ENCODE measurements around the gene FXYD5.
"Not testable (repeated sequence)": the region's sequence is repeated elsewhere in the genome, so short reads cannot be mapped to it uniquely, and the experiment has no call there.

The FXYD5 gene

DNA sequence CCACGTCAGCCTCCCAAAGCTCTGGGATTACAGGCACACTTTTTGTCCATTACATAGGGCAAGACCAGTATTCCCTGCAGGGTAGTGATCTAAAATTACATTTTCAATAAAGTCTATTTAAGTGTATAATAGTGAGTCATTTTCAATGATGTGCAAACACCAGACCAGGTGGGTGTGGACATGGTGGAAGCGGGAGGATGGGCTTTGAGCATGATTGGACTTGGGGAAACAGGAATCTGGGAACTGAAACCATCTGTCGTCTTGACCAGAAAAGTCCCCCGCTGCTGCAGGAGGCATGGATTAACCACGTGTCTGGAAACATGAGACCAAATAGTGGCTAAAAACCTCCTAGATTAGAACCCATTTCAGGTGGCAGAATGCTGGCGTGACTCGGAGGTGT, 34.0 kb upstream of the FXYD5 start:
- DNase-seq (ENCODE audit: low read depth): no peak

DNA sequence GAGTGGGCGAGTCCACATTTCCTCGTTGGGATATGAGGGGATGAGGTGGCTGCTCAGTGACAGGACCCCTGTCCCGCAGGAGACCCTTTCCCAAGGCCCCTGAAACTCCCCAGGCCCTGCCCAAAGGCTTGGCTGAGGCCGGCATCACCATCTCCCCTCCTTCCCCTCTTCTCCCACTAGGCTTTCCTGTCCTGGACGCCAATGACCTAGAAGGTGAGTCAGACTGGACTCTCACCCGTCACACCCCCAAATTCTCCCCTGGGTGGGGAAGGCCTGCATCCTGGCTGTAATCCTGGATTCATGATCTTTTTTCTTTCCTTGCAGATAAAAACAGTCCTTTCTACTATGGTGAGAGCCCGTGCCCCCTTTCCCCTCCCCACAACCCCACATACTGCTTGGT, 33.6 kb upstream of the FXYD5 start:
- no peak for DNase-seq (ENCODE audit: low read depth)

DNA sequence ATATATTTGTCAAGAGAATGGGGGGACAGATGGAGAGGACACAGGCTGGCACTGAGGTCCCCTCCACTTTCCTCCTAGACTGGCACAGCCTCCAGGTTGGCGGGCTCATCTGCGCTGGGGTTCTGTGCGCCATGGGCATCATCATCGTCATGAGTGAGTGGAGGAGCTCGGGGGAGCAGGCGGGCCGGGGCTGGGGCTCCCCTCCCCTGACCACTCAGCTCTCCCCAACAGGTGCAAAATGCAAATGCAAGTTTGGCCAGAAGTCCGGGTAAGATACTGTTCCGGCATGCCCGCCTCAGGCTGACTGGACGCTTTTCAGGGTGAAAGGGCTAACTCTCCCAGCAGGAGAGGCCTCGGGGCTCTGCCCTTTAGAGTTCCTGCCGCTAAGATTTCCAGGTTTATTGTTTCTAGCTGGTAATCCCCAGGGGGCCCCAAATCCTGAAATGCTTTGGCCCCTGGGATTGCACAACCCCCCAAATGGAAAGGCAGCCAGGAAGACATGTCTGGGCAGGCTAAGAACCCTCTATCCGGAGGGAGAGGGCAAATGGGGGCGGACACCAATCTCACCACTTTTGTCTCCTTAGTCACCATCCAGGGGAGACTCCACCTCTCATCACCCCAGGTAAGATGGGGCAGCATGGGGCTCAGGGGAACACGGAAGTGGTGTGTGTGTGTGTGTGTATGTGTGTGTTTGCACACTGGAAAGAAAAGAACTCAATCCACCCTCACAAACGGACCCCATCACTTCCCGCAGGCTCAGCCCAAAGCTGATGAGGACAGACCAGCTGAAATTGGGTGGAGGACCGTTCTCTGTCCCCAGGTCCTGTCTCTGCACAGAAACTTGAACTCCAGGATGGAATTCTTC, 31.6 kb upstream of the FXYD5 start:
- DNase-seq (ENCODE audit: low read depth): no peak

DNA sequence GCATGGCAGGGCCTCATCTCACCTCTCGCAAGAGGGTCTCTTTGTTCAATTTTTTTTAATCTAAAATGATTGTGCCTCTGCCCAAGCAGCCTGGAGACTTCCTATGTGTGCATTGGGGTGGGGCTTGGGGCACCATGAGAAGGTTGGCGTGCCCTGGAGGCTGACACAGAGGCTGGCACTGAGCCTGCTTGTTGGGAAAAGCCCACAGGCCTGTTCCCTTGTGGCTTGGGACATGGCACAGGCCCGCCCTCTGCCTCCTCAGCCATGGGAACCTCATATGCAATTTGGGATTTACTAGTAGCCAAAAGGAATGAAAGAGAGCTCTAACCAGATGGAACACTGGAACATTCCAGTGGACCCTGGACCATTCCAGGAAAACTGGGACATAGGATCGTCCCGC, 31.0 kb upstream of the FXYD5 start:
- DNase-seq (ENCODE audit: low read depth): no peak

DNA sequence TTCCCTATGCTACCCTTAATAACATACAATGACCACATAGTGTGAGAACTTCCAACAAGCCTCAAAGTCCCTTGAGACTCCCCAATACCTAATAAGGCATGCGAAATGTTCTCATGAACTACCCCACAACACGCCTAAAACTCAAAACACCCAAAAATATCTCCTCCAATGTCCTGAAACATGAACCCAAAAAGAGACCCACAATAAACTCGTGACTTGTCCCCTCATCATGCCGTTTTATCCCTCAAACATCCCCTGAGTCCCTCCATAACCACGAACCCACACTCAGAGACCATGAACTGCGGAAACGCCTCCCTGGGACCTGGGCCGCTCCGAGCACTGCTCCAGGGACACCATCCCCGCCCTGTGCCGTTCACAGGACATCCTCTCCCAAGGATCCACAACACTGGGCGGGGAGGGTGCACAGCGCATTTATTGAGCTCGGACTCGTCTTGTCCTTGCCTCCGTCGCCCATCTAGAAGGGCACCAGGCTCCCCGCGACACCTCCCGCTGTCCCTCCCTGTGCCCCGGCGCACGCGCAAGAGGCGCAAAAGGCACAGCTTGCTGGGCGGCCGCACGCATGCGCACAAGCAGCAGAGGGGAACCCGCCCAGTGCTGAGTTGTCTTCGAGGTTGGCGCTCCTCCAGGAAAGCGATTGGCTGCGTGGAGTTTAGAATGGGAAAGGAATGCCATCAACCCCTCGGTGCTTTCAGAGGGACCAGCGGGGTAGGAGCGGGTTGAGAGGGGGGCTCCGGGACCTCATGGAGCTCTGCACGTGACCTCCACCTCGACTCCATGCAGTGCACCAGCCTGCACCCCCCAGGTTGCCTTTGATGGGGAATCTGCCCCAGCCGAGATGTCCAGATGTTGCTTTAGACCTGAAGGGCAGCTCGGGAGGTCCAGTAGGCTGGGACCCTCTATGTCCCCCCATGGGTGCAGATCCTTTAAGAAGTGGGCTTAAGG, 30.2 kb upstream of the FXYD5 start:
- DNase-seq (ENCODE audit: low read depth): peak; percentile 83

DNA sequence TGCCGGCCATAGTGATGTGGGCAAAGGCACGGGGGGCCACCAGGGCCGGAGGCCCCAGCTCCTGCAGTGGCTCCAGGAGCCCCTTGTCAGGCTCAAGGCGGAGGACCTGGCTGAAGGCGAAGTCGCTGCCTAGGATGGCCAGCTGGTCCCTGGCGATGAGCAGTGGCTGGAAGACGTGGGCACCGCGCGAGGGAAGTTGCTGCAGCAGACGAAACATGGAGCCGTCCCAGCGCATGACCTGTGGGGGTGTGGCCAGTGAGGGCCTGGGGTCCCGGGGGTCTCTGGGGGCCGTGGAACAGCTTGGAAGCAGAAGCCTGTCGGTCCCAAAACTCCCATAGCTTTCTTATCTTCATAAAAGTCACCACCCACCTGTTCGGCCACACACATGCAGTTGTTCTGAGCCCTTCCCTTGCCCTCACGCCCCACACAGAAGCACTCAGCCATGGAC, 29.2 kb upstream of the FXYD5 start:
- no peak for DNase-seq (ENCODE audit: low read depth)

DNA sequence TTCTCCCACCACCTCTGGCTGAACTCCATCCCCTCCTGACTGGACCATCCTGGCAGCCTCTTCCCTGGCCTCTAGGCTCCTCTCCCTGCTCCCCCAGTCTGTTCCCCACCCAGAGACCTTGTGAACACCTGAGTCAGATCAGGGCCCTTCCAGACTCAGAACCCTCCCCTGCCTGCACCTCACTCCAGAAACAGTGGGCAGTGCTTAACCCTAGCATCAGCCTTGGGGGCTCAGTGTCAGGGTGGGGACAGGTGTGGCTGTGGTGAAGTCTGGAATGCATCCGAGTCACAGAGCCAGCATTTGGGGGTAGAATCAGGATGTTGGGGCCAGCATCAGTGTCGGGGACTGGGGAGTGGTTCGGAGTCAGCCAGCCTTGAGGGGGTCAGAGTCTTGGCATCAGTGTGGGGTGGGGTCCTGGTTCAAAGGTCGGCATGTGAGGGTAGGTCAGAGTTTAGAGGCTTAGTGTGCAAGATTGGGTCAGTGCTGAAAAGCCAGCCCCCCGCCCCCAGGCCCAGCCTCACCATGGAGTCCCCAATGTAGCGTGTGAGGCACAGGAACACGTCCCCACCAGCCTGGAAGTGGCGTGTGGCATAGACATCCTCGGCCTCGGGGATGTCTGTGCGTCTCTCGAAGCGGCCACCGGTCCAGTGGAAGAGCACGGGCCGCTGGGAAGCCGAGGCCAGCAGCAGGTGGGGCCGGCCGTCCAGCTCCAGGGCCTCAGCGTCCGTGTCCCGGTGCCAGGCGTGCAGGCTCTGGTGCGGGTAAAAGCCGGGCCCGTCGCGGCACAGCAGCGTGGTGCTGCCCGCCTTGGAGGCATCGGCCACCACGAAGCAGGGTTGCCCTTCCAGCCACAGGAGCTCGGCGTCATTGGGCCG, 28.5 kb upstream of the FXYD5 start:
- DNase-seq (ENCODE audit: low read depth): no peak

DNA sequence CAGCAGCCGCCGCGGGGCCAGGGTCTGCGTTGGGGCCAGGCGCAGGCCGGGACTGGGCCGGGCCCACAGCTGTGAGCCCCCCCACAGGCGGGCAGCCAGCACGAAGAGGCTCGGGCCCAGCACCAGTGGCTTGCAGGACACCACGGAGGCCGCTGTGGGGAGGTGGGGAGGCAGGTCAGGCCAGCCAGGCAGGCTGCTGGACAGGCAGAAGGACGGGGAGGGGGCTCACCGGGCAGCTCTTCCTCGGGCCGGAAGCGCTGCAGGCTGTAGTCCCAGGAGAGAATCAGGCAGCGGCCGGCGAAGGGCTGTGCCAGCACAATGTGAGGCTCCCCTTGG, 27.9 kb upstream of the FXYD5 start:
- DNase-seq (ENCODE audit: low read depth): no peak

DNA sequence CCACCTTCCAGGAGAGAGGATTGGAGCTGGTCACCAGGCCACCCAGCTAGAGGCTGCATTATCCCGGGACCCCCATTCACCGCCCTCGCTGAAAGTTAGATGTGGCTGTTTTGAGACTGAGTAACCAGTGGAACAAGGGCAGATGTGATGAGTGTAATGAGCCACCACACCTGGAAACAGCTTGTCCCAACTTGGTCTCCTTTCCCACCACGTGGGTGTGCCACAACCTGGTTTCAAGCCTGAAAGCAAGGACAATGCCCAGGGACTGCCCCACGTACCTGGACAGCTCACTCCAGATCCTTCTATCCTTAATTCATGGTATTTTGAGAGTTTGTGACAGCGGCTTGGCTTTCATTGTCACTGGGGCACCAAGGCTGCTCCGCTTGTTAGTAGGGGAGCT, 26.7 kb upstream of the FXYD5 start:
- DNase-seq (ENCODE audit: low read depth): no peak

DNA sequence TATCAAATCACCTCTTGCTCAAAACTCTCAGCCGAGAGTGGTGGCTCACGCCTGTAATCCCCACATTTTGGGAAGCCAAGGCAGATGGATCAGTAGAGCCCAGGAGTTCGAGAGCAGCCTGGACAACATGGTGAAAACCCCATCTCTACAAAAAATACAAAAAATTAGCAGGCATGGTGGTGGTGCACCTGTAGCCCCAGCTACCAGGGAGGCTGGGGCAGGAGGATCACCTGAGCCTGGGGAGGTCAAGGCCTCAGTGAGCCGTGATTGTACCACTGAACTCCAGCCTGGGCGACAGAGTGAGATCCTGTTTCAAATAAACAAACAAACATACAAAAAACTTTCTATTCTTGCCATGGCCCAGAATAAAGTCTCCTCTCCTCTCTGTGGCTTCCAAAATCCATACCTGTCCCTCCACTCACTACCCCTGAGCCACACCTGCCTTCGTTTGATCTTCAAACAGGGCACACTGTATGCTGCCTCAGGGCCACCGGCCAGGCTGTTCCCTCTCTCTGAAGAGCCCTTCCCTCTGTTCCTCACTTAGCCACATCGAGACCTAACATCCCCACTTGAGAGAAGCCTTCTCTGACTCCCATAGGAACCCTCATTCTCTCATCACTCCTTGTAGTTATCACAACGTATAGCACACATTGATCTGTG, 26.0 kb upstream of the FXYD5 start:
- no peak for DNase-seq (ENCODE audit: low read depth)

DNA sequence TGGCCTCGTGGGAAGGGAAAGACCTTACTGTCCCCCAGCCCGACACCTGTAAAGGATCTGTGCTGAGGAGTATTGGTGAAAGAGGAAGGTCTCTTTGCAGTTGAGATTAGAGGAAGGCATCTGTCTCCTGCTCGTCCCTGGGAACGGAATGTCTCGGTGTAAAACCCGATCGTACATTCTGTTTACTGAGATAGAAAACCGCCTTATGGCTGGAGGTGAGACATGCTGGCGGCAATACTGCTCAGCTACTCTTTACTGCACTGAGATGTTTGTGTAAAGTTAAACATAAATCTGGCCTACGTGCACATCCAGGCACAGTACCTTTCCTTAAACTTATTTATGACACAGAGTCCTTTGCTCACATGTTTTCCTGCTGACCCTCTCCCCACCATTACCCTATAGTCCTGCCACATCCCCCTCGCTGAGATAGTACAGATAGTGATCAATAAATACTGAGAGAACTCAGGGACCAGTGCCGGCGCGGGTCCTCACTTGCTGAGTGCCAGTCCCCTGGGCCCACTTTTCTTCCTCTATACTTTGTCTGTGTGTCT, 24.7 kb upstream of the FXYD5 start:
- not testable (repeated sequence) for DNase-seq (ENCODE audit: low read depth)

DNA sequence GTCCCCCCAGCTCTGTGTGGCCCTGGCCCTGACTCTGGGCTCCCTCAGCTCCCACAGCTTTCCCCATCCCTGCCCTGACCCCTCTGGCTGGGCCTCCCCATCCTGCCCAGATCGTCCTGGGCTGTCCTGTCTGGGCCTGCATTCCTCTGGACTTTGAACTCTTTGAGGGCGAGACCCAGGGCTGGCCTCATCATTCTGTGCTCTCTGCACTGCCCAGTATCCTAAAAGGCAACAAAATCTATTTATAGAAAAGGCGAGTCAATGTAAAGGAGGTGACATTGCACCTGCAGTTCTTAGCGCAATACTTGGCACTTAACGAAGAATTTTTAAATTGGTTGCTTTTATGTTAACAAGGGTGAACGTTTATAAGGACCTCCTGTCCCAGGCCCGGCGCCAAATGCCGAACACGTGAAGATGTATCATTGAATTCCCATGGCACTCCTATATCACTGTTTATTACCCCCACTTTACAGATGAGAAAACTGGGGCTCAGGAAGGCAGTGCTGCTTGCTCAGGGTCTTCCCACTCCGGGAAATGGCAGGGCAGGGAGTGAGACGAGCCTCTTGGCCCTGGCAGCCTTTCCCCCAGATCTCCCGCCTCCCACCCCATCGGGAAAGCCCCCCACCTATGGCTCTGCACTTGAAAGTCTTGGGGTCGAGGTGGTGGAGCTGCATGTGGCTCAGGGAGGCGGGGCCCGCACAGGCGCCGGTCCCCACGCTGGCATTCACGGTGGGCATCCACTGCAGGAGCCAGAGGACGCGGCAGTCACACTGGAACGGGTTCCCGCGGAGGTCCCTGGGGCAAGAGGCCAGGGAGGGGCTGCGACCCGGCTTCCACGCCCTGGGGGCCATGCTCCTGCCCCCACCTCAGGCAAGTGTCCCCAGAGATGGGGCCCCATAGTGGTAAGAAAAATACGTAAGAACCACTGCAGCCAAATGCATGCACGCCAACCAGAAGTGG, 23.5 kb upstream of the FXYD5 start:
- DNase-seq (ENCODE audit: low read depth): no peak

DNA sequence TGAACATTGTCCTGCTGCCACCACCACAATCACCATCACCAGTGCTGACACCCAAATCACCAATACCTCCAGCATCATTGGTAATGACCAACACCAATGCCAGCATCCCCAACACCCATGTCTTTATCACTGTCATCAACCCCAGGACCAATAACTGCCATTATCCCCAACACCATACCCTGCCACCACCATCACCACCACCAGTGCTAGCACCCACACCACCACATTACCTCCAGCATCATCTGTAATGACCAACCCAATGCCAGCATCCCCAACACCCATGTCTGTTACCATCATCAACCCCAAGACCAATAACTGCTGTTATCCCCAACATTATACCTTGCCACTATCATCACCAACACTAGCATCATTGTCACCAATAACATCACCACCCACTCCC, 22.3 kb upstream of the FXYD5 start:
- no peak for DNase-seq (ENCODE audit: low read depth)

DNA sequence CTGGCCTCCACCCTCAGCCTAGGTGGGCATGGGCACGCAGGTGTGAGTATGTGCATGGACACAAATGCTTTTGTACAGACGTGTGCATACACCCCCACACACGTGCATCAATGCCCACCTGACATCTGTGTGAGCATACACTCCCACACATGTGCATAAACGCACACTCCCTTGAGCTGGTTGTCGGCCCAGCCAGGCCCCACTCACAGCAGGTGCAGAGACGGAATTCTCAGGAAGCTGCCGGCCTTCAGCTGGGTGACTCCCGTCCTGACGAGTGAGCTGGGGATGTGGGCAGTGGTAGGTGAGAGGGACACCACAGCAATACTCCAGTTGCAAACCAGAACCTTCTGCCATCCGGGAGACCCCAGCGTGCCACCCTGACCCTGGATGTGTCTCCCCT, 20.7 kb upstream of the FXYD5 start:
- DNase-seq (ENCODE audit: low read depth): no peak

DNA sequence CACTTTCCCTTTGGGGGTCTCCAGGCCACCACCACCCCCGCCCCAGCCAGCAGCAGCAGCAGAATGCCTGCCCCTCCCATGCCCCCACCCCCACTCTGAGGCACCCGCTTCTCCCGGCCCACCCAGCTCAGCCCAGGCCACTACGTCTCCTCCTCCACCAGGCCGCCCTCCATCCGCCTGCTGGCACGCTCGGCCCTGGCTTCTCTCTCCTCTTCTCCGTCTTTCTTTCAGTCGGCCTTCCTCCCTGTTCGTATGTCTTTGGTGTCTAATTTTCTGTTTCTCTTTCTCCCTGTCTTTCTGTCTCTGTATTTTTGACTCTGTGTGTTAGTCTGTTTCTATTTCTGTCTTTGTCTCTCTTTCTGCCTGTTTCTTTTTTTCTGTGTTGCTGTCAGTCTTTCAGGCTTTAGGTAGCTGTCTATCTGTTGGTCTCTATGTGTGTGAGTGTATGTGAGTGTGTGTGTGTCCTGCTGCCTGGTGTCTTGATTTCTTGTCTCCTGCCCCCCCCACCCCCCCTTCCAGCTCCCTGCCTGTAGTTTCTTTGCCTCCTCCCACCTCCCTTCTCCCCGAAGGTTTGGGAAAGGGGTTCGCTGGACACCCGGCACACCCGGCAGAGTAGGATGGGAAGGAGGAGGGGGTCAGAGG, 19.8 kb upstream of the FXYD5 start, which contains the start of gene LGI4:
LGI4 (minus strand) TSS at position 459 of the 642 bp plus-strand sequence; CDS start at position 80, 379 bp downstream.
- no peak for DNase-seq (ENCODE audit: low read depth)

DNA sequence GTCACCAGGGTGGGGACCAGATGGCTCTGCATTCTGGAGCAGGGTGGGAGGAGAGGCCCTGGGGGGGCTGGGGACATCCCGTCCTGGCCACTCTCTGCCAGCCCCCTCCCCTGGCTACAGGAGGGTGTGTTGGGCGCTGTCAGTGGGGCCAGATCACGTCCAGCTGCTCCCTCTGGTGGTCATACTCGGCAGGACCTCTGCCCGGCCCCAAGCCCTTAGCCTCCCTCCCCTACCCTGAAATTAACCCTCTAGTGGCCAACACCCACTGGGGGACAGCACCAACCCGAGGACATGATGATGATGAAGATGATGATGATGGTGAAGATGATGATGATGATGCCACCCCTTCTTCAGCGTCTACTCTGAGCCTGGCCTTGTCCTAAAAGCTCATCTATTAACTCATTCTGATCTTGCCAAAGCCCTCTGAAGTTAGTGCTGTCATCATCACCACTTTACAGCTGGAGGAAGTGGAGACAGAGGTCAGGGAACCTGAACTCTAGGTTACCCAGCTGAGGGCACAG, 19.1 kb upstream of the FXYD5 start:
- peak; percentile 48 for DNase-seq (ENCODE audit: low read depth)

DNA sequence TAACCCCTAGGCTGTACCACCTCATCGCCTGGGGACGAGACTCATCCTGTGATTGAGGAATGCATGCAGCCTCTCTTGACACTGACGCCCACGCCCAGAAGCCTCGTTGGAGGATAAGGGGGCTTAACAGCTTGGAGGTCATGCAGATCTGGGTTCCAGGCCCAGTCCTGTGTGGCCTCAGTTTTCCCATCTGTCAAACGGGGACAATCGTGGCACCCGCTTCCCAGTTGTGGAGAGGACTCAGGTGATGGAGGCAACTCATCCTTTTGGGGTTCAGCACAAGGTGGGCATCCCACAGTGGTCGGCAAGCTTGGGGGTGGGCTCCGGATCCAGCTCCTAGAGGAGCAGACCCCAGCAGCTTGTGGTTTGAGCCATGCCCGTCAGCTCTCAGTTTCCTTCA, 18.3 kb upstream of the FXYD5 start:
- no peak for DNase-seq (ENCODE audit: low read depth)

DNA sequence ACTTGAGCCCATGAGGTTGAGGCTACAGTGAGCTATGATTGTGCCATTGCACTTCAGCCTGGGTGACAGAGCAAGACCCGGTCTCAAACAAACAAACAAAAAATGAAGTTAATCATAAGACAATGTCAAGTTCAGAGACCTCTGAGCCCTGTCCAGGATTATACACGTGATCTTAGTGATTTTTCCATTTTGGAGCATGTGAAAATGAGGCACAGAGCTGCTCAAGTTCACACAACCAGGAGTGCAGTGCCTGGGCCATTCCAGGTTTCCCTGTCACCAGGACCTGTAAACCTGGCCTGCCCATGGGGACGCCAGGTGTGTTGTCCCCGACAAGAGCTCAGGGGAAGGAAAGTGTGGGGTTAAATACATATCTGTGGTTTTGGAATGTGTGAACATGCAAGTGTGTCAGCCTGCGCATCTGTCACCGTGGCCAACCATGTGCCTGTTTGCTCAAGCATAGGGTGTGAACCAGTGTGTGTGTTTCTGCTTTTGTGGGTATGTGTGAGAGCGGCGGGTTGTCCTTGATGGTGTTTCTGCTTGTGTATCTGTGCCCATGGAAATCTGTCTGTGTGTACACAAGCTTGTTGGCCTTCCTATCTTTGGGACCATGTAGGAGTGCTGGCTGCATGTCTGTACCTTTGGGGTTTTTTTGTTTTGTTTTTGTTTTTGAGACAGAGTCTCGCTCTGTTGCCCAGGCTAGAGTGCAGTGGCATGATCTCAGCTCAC, 17.4 kb upstream of the FXYD5 start:
- no peak for DNase-seq (ENCODE audit: low read depth)

Data from activated T-cell treated with anti-CD3 and anti-CD28 coated beads for 24 hours (primary cell).